ENCODE data around the gene TSPAN32.

Gene TSPAN32

DNA sequence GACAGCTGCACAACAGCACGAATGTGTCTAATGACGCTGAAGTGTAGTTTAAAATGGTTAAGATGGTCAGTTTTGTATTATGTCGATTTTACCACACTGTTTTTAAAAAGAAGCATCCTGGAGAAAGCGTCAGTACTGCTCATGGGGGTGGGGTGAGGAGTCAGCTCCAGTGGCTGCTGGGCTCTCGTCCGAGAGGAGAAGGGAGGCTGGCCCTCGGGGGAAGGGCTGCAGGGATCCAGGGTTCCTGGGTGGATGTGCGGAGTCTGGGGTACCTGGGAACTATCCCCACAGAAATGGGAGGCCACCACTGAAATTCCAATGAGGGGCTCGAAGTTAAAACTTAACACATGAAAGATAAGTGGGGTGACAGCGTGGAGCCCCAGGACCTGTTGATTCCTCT lies 12.0 kb upstream of the TSPAN32 start:
- DNase-seq, result no peak

DNA sequence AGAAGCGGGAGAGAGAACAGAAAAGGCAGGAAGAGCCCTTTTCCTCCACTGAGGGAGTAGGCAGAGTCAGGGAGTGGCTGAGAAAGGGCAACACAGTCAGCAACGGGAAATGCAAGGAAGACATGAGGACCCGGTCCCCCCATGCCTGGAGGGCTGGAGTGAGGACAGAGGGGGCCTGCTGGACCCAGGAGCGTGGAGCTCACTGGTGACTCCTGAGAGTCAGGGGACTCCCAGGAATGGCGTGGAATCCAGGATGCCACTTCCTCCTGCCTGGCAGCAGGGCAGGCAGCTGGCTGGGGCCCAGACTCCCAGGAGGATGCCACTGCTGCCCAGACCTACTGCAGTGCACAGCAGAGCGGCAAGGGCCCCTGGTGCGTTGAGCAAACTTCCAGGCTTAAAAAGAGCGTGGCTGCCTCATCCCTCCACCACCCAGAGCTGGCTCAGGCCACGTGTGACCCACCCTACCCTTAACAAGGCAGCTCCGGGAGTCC lies 11.4 kb upstream of the TSPAN32 start:
- DNase-seq, result no peak

DNA sequence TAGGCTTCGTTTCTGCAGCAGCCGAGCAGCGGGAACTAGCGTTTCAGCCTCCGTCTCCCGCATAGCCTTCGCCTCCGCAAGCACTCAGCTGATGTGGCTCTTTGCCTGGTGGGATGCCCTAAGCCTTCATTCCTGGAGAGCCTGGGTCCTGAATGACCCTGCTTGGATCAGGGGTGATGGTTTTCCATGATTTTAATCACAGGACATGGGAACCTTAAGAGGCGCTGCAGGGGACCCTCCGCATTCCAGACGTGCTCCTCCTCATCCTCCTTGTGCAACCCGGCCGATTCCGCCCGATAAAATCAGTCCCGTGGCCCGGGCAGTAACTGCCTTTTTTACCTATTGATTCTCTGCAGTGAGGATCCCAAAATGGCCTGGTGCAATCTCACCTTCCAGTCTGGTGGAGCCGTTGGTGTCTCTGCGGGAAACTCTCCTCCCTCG lies 8.3 kb upstream of the TSPAN32 start:
- no peak for DNase-seq

DNA sequence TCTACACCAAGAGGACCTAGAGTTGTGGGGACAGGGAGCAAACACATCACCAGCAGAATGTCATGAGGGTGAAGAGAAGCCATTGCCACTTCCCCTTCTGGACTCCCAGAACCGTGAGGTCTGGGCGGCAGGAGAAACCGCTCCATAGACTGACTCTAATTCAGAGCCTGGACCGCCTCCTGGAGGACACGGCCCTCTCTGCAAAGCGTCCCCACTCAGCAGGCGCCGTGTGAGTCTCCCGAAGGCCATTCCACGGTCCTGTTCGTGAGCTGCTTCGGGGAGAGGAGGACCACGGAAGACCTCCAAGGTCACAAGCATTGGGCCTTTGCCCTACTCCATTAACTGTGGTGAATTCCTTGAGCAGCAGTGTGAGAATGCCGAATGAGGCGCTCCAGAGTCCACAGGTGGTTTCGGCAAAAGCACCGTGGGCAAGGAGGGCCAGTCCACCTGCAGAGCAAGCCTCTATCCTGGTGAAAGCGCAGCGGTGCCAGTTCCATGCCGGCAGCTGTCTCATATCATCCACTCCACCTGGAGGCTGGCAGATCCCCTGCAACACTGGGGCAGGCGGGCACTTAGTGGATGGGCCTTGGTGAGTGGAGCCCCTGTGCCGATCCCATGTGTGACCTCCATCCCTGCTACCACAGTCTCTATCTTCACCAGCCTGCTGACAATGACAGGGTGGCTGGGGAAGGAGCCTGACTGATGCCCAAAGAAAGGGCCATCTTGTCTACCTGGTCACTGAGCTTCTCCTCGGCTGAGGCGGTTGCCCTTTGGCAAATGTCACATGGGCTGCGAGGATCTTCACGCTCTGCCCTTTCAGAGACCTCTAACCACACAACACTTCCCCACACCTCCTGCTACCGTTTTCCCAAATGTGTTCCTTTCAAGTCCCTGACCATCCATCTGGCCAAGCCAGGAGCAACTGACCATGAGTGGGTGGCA lies 7.6 kb upstream of the TSPAN32 start:
- DNase-seq, result peak; percentile 69

DNA sequence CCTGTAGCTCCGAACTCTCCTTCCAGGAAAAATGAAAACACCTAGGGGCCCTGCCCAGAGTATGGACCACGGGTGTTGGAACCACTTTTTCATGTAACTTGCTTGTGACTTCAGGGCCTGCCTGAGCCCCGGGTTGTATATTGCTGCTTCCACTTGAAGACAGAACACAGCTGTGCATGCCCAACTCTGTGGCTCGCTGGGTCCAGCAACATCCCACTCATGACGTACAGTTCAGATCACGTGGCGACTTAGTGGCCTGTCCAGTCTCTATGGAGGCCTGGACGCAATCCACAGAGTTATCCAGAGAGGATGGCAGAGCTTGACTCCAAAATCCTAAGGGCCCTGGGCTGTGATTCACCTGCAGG lies 6.9 kb upstream of the TSPAN32 start:
- no peak for DNase-seq

DNA sequence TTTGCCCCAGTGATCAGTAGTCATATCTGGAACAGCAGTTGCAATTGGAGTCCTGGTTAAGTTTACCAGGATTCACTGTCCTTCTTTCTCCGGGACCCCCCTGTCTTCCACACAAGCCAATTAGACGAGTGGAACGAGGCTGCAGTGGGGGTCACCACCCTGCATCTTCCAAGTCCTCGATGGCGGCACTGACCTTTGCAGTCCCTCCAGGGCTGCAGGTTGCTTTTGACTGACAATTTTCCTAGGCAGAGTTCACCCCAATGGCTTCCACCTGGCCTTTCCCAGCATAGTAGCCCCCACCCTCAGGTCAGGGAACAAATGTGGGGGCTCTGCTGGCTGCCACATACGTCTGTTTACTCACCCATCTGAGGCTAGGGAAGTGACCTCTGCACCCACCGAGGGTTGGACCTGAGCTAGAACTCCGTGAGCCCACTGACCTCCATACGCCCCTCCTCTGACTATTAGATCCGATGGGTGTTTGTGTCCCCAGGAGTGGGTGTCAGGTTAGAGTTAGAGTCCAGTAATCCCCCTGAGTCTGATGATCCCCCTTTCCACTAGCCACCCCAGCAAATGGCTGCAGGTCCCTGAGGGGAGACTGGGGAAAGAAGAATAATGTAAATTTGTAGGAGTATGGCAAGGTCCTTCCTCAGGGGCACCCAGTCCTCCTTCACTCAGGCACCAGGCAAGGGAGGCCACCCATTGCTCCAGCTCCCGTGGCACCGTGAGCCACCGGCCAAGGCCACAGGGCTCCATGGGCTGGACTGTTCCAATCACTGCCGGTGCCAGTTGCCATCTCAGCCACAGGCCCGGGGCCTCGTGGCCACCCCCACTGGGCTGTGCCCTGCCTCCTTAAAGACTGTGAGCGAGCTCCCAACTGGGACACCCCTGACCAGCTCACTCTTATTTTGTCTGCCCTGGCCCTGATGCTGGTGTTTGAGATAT lies 5.6 kb upstream of the TSPAN32 start:
- peak; percentile 8 for DNase-seq

DNA sequence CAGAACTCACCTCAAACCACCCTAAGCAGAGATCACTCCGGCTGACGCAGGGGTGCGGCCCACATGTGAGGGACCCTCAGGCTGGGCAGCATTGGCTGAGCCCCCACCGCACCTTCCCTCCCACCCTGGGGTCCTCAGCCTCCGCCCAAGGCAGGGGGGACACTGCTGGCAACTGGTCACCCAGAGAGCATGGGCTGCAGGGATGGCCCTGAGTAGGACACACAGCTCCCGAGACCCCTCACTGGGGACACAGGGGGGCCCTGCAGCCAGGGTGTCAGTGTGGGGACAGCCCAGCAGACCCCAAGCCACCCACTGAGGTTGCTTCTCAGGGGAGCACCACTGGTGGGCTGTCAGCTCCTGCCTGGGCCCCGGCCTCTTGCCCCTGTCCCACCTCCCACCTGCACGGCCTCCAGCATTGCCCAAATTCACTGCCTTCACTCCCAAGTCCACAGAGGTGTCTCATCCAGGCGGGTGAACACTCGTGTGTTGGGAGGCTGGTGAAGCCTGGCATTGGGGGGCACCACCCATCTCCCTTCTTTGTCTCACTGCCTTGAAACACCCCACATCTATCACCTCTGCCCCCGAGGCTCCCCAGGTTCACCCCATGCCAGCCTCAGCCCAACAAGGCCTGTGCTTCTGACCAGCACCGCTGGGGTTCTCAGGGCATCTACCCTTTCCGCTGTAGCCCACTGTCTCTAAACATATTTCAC lies 4.7 kb upstream of the TSPAN32 start:
- DNase-seq, result no peak

DNA sequence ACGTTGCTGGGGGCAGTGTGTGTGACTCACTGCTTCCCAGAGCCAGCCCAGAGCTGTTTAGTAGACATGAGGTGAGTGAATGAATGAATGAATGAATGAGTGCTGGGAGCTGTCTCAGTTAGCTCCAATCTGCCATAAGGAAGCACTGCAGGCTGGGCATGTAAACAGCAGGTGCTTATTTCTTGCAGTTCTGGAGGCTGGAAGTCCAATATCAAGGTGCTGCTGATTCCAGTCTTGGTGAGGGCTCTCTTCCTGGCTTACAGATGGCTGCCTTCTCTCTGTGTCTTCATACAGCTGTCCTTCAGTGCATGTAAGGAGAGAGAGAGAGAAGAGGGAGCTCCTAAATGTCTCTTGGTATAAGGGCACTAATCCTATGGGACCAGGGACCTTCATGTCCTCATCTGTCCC lies 4.2 kb upstream of the TSPAN32 start:
- DNase-seq, result no peak

DNA sequence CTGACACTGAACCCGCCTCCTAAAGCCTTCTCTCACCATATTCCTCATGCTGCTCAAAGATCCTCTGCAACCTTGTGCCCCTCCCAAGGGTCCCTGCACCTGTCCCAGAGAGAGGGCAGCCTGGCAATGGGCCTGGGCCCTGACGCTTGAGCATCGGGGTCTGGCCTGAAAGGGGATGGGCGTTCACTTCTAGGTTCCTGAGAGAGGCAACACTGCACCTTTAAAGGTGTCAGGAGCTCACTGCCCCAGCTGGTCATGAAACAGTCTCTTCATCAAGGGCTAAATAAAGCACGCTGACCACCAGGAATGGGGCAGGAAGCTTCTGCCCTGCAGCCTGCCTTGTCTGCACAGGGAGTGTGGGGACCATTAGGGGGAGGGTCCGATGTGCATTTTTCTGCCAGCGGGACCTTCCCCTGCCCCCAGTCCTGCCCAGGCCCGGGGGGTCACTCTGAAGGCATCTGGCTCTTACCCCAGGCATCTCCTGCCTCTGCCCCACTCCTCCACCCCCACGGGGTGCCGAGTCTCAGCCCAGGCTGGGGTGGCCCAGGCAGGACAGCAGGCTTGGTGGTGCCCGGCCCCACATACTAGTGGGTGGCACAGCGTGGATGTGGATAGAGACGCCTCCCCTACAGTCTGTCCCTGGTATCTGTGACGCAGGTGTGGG lies 3.5 kb upstream of the TSPAN32 start:
- no peak for DNase-seq

DNA sequence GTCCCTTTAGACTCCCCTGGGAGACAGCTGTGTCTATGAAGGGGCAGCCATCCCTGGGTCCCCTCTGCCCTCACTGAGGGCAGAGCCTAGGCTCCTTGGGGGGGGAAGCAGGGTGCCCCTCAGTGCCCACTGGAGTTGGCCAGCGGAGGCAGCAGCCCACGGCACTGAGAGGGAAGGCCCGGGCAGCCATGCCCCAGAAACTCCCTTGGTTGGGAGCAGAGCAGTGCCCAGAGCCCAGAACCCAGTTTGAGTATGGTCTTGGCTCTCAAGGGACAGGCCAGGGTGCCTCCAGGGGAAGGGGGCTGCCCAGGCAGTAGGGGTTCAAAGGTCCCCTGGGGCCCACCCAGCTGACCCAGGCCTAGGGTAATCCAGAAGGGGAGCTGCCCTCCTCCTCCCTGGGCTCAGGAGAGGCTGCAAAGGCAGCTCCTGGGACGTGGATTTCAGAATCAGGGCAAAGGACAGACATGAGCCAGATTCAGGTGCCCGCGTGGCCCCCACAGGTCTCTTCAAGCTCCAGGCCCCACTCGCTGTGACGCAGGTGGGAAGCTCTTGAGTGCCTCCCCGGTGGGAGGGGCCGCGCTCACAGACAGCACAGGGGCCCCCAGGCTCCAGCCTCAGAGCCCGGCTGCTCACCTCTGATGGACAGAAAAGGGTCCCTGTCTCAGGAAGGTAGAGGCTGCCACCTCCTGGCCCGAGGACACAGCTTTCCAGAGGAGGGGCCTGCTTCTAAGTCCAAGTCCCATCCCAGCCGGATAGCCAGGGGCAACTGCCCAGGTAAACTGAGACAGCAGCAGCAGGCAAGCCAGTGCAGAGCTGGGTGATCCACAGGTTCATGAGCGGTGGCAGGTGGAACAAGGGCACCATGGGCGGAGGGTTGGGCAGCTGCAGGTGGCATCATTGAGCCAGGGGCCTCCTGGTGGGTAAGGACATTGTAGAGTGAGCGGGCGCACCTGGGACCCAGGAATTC lies 2.7 kb upstream of the TSPAN32 start:
- peak; percentile 43 for DNase-seq

DNA sequence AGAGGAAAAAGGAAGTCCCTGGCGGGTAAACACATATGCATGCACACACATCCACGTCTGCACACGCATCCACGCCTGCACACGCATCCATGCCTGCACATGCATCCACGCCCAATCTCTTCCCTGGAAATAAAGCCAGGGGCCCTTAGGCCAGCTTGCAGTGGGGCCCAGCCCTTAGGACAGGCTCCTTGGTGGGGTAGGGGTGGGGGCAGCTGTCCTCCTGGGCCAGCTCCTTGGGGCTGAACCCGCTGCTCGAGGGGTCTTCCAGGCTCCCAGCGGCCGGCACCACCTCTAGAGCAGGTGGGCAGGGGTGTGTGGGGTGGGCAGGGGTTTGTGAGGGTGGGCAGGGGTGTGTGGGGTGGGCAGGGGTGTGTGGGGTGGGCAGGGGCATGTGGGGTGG lies 2.0 kb upstream of the TSPAN32 start:
- peak; percentile 5 for DNase-seq

DNA sequence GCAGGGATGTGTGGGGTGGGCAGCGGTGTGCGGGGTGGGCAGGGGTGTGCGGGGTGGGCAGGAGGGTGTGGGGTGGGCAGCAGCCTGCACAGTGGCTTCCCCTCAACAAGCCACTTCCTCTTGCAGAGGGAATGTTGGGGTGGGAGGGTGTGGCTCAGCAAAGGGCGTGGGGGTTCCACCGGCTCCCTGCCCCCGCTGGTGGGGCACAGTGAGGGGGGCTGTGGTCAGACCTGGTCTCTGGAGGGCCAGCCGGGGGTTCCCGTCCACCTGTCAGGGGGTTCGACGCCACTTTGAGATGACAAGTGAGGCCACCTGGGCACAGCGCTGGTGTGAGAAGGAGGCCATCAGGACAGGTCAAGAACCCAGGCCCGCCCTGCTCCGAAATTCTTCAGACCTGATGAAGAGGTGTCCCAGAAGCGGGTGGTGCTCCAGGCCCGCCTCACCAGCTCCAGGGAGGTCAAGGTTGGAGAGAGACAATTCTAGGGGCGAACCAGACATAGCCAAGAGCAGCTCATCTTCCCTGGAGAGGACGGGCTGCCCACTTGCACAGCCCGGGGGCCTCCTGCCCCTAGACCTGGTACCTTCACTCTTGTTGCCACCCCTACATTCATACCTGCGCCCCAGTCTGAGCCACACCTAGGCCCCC lies 1.4 kb upstream of the TSPAN32 start:
- DNase-seq, result peak; percentile 79

DNA sequence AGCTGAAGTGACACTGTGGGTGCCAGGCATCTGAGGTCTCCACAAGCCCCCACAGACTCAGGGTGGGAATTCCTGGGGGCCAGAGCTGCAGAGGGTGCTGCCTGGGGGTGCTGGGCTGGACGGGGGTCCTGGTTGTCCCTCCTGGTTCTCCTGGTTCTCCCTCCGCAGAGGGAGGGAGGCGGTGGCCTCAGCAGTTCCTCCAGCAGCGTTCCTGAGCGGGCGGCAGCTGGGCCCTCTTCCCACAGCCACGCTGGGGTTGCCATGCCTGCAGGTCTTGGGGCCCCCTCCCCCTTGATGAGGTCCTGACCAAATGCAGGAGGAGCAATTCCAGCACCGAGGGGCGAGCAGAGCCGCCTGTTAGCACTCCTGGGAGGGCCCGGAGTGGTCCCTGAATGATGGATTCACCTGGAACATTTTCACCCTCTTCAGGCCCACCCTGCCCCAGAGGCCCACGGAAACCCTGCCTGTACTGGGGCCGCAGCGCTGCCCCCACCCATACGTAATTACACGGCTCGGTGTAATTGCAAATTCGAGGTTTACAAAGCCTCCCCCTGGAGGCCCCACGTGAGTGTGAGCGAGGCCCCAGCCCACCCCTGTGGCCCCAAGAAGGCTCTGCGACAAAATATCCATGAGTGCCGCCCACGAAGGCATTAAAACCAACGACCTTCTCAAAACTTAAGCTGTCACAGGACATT lies 730 bp upstream of the TSPAN32 start:
- peak; percentile 69 for DNase-seq

DNA sequence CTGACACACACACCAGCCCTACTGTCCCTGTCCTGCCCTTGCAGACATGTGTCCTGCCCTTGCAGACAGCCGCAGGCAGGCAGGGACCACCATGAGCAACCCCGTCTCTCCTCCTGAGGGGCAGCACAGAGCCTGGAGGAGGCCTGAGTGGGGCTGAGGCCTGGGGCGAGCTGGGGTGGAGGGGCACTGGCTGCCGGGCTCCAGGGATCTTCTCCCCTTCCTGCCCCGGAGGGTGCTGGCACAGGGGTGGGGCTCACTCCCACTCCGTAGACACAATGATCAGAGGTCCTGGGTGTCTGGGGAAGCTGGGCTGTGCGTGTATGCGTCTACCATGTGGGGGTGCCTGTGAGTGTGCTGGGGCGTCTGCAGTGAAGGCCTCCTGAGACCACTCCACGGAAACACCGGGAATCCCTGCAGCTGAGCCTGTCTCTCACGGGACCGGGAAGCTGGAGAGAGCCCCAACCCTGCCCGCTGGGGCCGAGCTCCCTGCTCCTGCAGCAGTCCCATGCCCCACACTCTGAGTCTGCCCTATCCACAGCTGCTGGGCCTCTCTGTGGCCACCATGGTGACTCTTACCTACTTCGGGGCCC lies 588 bp downstream of the TSPAN32 start:
- peak; percentile 80 for DNase-seq

DNA sequence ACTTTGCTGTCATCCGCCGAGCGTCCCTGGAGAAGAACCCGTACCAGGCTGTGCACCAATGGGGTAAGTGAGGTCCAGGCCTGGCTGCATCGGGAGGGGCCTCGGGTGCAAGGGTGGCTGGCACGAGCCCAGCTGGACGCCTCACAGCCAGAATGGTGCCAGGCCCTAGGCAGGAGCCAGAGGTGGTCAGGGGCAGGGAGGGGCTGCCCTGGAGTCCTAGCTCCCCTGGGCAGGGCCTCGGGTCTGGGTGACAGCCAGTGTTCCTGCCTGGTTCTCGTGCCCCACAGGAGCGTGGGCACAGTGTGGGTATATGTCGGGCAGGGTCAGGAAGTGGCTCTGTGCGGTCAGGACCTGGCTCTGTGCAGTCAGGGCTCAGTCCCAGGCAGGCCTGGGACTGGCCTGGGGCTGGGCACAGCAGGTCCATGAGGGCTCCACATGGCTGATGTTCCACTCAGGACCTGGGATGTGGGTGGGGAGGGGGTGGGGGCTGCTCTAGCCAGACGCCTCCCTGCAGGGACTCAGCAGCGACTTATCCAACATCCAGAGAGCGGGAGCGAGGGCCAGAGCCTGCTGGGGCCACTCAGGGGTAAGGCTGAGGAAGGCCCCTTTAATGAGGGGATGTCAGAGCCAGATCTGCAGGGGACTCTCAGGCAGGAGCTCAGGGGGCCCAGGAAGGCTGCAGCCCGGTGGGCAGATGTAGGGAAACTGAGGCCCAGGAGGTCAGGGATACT lies 1.2 kb downstream of the TSPAN32 start:
- peak; percentile 67 for DNase-seq

DNA sequence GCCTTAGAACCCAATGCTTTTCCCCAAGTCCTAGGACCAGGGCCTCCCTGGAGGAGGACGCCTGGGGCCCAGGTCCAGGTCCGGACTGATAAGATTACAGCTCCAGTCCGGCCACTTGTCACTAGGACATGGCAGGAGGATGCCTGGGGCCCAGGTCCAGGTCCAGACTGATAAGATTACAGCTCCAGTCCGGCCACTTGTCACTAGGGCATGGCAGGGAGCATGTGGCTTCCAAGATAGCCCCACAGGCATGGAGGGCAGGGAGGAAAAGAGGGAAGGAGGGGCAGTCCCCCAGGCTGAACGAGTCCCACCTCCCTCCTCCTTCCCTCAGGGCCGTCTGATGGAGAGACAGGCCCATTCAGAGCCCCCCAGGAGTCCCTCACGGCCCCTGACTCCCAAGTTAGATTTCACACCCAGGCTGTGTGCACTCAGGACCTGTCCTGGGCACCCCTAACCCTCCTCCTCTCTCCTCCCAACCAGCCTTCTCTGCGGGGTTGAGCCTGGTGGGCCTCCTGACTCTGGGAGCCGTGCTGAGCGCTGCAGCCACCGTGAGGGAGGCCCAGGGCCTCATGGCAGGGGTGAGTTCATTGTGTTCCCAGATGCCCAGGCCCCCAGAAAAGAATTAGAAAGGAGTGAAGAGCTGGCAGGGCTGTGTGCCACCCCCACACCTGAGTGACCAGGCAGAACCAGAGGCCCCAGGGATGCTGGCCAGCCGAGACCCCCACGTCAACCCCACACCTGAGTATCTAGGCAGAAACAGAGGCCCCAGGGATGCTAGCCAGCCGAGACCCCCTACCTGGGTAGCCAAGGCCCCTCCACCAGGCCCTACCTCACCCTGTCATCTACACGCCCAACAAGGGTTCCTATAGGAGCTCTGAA lies 2.1 kb downstream of the TSPAN32 start:
- peak; percentile 90 for DNase-seq

DNA sequence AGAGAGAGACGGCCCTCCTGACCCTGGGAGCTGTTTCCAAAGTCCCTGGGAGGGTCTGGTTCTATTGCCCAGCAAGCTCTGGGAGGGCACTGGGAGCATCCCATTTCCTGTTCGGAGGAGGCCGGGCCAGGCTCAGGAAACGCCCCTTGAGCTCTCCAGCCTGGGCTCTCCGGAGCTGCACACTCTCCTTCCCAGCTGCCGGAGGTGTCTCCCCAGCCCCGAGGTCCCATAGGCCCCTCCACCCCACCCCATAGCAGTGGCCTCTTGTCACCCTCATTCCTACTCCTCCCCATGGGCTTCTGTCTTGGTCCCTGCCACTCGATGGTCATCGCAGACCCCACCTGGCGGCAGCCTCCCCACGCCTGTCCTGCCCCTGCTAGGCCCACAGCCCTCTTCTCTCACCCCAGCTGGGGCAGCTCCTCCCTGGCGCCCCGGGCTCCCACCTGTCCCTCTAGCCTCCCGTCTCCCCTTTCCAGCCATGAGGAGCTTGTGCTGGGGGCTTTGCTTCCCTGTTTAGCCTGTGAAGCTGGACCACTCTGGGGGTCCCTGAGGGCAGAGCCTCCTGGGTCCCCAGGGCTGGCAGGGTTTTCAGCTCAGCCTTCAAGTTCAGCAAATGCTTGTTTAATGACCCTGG lies 2.8 kb downstream of the TSPAN32 start:
- peak; percentile 12 for DNase-seq

Measured in hematopoietic multipotent progenitor cell treated with erythropoietin and hydrocortisone succinate and interleukin-3 and kit ligand, for 4 days (in vitro differentiated cells).